Colonic mucosa (tissue), 4 donors: ENCODE results near the gene PCLAF. TPM values are rescaled to one million over a fixed set of nuclear protein-coding genes. Genes with fewer than 3 reads are reported as not detected.

Source experiments
- DNase-seq: peaks from one replicate; pipeline ENCODE4 v3.0.0-alpha.2; 2020
- H3K27ac ChIP-seq: fragments of 200-600 bp; one replicate; pipeline ENCODE4 v1.8.0; 2021
- H3K27me3 ChIP-seq: fragments of 200-600 bp; one replicate; pipeline ENCODE4 v1.8.0; 2021
- H3K36me3 ChIP-seq: fragments of 200-600 bp; one replicate; pipeline ENCODE4 v1.8.0; 2021
- H3K4me1 ChIP-seq: fragments of 200-600 bp; one replicate; pipeline ENCODE4 v1.8.0; 2021; ENCODE audit warnings: mild to moderate bottlenecking
- H3K4me3 ChIP-seq: fragments of 200-600 bp; one replicate; pipeline ENCODE4 v1.8.0; 2021
- H3K9ac ChIP-seq, 2 donors: one replicate each; pipeline ENCODE4 v1.7.0; 2013; ENCODE audit warnings: control low read depth in 2 of 2, low read depth in 2 of 2, low read length in 2 of 2
- H3K9me3 ChIP-seq: fragments of 200-600 bp; one replicate; pipeline ENCODE4 v1.8.0; 2021
- intact Hi-C: fragments of 100-400 bp; cut with DNase I; formaldehyde crosslinking; loops from one replicate; pipeline ENCODE4 v1.14.1; 2022
- total RNA-seq, 2 donors: library from RNA; stranded (reverse); fragmentation: NEBNext Ultra II Directional in 1 of 2; extraction: Animal tissue kit (Norgen Biotek cat#: 25700) in 1 of 2; gene quantifications; one replicate each; pipeline ENCODE4 v1.2.1, GENCODE V29; 2021
- TF ChIP-seq, protein P1 (sequence below): fragments of 200-600 bp; IDR thresholded peaks from one replicate; pipeline ENCODE4 v1.8.0; 2022; ENCODE audit warnings: antibody characterized with exemption, mild to moderate bottlenecking
- donor health status: healthy.
- donor health status: DM: no; HTN: no; CAD: no.
- donor health status: DM: no; HTN: no; CAD: no.

Gene PCLAF
- total RNA-seq, 2 donors from 2014 or later, result 11.8 to 40.4 TPM

DNA sequence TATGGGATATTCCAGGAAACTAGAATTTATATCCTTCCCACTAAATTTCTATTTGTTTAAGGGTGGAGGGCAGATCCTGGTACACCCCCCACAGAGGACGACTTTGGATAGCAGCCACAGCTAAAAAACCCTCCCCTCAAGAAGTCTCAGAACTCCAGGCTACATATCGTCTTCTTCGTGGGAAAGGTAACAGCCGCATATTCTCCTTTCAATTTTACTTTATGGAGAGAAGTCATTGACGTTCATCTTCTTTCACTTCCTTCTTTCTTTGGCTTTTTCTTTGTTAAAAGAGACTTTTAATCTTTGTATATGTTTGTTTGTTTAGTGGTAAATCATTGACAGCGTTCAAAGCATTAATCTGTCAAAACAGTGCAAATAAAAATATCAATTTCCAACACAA is 42.7 kb upstream of the PCLAF start:
- Histone ChIP-seq H3K27ac (no peak overlapping the region), H3K9ac (no peak overlapping the region), H3K4me1 (no peaks in the 10 kb centered on the region), H3K9me3 (no peaks in the 10 kb centered on the region), H3K36me3 (peaks cover 7% of the 10 kb centered on the region), H3K4me3 (no peak overlapping the region), H3K27me3 (no peaks in the 10 kb centered on the region)
- TF ChIP-seq, protein P1, sequence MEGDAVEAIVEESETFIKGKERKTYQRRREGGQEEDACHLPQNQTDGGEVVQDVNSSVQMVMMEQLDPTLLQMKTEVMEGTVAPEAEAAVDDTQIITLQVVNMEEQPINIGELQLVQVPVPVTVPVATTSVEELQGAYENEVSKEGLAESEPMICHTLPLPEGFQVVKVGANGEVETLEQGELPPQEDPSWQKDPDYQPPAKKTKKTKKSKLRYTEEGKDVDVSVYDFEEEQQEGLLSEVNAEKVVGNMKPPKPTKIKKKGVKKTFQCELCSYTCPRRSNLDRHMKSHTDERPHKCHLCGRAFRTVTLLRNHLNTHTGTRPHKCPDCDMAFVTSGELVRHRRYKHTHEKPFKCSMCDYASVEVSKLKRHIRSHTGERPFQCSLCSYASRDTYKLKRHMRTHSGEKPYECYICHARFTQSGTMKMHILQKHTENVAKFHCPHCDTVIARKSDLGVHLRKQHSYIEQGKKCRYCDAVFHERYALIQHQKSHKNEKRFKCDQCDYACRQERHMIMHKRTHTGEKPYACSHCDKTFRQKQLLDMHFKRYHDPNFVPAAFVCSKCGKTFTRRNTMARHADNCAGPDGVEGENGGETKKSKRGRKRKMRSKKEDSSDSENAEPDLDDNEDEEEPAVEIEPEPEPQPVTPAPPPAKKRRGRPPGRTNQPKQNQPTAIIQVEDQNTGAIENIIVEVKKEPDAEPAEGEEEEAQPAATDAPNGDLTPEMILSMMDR, result no peak
- DNase-seq, result no peak
- intact Hi-C loops, result loop anchor here (10.0 kb wide), 2 partner anchors 231 to 261 kb away; no protein-coding TSS in a partner anchor

DNA sequence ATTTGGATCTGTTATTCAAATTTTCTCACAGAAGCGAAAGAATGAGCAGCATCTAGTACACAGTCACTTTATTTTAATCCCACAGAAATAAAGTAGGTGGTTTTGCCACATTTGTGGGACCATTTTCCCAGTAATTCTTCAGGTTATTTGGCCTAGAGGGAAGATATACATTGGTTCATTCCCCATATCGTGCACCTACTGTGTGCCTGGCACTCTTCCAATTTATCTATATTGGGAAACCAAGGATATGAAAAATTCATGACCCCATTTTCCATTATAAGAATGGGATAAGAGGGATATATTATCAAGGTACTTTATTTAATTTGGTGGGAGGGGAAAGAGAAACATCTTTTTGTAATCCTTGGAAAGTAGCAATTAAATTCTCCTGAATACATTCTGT is 41.5 kb upstream of the PCLAF start:
- TF ChIP-seq, protein P1, result no peak
- Histone ChIP-seq H3K4me1 (no peaks in the 10 kb centered on the region), H3K9ac (no peak overlapping the region), H3K9me3 (no peaks in the 10 kb centered on the region), H3K27ac (no peak overlapping the region), H3K36me3 (peaks cover 12% of the 10 kb centered on the region), H3K27me3 (no peaks in the 10 kb centered on the region), H3K4me3 (no peak overlapping the region)
- DNase-seq, result no peak
- intact Hi-C loops, result loop anchor here (10.0 kb wide), 2 partner anchors 232 to 262 kb away; no protein-coding TSS in a partner anchor

DNA sequence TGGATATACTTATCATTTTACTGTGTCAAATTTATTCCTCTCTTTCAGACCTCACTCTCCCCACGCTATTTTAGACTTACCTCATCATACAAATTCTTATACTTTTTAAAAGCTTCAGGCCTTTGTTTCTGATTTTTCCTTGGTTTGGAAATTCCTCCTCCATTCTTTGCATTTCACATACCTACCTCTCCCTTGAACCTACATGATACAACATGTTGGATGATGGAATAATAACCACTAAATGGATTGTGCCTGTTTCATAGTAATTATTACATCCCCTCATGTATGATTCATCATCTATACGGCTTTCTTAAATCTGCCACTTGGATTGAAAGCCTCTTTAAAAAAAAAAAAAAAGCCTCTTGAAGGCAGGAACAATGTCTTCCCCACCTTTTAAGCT is 31.0 kb upstream of the PCLAF start:
- no peak overlapping the region for H3K9ac ChIP-seq
- no peaks in the 10 kb centered on the region for H3K27me3 ChIP-seq
- no peak for DNase-seq
- no peaks in the 10 kb centered on the region for H3K9me3 ChIP-seq
- no peaks in the 10 kb centered on the region for H3K4me1 ChIP-seq
- peaks cover 9% of the 10 kb centered on the region for H3K36me3 ChIP-seq
- H3K27ac ChIP-seq, result no peak overlapping the region
- H3K4me3 ChIP-seq, result no peak overlapping the region
- TF ChIP-seq, protein P1, result no peak
- intact Hi-C loops, result no loop called here

DNA sequence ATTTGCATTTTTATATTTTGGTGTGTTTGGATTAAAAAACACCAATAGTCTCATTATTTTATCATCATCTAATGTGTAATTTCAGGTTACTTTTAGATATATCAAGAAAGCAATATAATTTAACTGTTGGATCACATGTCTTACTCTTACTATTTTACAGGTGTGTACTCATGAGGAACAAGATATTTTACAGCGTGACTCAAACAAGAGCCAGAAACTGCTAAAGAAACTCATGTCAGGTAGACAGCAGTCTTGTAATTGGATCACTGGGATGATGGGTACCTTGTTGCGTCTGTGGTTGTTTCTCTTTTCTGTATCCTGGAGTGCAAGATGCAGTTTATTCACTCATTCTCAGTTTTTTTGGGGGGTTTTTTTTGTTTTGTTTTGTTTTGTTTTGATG is 19.3 kb upstream of the PCLAF start:
- intact Hi-C loops, result no loop called here
- TF ChIP-seq, protein P1, result no peak
- Histone ChIP-seq H3K36me3 (peaks cover 20% of the 10 kb centered on the region), H3K9me3 (no peaks in the 10 kb centered on the region), H3K9ac (no peak overlapping the region), H3K4me1 (no peaks in the 10 kb centered on the region), H3K4me3 (no peak overlapping the region), H3K27ac (no peak overlapping the region), H3K27me3 (no peaks in the 10 kb centered on the region)
- no peak for DNase-seq

DNA sequence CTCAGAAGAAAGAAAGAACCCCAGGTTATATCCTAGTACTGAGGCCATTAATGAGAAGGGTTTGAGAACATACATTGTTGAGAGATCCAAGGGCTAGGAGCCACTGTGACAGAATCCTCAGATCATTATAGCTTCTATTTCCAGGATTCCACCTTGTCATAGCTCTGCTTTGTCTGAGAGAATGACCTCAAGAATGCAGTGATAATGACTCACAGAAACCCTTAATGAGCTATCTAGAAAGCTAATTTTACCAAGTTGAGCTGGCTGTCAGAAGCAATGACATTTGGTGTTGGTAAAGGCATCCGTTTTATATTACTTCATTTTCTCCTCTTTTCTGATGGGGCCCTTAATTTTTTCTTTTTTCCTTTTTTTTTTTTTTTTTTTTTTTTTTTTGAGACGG is 17.3 kb upstream of the PCLAF start:
- Histone ChIP-seq H3K4me1 (no peaks in the 10 kb centered on the region), H3K9ac (no peak overlapping the region), H3K27me3 (no peaks in the 10 kb centered on the region), H3K4me3 (no peak overlapping the region), H3K36me3 (peaks cover 20% of the 10 kb centered on the region), H3K9me3 (no peaks in the 10 kb centered on the region), H3K27ac (no peak overlapping the region)
- intact Hi-C loops, result no loop called here
- DNase-seq, result no peak
- TF ChIP-seq, protein P1, result no peak
